Stimulated activated CD8-positive, alpha-beta memory T cell treated with anti-CD3 and anti-CD28 coated beads, Interleukin-12 subunit alpha, Interleukin-12 subunit beta, amount 100 ng/mL, for 4 hours (primary cell): ENCODE results near the gene DNLZ.

Experiments
- DNase-seq: peaks from one replicate; pipeline ENCODE4 v3.0.0-alpha.2; 2020; ENCODE audit warnings: low read depth

Gene DNLZ

DNA sequence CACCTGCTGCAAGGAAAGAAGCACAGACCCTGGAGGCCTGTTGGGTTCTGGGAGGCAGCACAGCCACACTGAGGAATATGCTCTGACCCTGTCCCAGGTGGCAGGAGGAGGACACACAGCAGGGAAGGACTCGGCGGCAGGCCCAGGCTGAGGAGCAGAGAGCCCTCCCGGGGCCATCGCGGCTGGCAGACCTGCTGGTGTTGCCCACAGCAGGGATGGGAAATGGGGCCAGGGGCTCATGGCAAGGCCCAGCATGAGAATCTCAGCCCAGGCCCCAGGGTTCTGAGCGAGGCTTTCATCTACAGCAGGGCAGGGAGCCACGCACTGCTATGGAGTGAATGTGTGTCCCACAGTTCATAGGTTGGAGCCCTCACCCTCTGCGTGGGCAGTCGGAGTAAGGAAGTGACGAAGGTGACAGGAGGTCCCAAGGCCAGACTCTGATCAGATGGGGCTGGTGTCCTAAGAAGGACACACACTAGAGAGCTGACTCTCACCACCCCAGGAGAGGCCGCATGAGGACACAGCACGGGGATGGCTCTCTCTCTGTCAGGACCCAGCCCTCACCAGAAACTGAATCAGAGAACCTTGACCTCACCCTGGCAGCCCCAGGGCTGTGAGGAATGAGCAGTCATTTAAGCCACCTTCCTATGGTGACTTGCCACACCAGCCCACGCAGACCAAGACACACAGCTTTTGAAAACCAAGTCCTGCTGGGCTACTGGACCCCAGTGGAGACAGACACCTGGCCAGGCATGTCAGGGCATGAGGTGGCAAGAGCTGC, 46.5 kb downstream of the DNLZ start:
- no peak for DNase-seq

- DNase-seq, result peak; percentile 27
Measured at GRCh38 chr9:136316271-136316751, 47.2 kb downstream of the DNLZ start.

GRCh38 chr9:136314944-136315343, 48.6 kb downstream of the DNLZ start:
- DNase-seq, result no peak

- DNase-seq, result no peak
Measured at GRCh38 chr9:136314056-136314416, 49.5 kb downstream of the DNLZ start.

- no peak for DNase-seq
Measured at GRCh38 chr9:136313111-136314055, 50.2 kb downstream of the DNLZ start.

- DNase-seq, result no peak
Measured at GRCh38 chr9:136312436-136312835, 51.1 kb downstream of the DNLZ start.

DNA sequence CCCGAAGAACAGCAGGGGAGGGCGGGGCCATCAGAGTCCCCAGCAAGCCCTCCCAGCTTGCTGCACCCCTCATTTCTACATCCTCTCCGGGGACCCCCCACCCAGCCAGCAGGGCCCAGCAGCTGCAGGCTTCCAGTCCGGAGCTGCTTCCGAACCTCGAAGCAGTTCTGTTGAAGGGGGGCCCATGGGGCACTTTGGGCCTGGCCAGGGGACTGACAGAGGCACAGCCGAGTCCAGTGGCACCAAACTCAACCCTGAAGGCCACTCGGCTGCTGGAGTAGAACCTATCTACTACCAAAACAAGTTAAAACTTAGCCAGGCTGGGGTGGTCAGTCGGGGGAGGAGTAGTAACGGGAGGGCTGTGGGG, 51.6 kb downstream of the DNLZ start:
- DNase-seq, result no peak

DNA sequence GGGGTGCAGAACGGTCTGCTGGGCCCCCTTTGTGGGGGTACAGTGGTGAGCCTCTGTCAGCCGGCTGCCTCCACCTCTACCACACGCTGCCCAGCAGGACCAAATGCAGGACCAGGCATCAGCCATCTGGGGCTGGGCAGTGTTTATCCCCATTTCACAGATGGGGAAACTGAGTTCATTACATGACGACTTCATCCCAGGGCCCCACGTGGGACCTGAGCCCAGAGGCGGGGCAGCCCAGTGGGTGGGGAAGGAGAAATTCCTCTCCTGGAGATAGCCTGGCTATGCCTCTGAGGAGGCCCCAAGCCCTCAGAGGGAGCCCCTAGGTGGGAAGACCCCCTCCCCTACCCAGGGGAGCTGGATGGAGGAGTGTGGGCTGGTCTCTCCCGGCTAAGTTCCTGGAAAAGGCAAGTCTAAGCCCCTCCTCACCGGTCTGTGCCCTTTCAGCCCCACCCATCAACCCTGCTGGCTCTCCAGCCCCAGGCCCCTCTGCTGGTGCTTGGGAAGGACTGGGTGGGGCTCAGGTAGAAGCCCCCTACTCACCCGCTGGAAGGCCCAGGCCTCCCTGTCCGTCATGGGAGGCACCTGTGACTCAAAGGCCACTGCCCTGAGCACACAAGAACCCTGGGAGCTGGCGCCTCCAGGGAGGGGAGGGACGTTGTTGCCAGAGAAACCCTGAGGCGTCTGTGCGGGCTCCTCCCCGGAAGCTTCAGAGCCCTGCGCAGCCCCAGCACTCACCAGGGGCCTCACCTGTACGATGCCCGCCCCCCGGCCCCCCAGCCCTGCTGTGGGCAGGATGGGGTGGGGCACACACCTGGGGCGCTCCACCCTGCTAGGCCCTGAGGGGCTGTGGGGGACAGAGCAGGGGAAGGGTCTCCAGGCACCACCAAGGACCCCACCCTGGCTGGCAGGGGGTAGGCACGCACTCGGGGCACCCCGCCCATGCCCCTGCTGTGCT, 52.2 kb downstream of the DNLZ start:
- DNase-seq, result no peak

- DNase-seq, result no peak
Measured at GRCh38 chr9:136310273-136311030, 53.1 kb downstream of the DNLZ start.

DNA sequence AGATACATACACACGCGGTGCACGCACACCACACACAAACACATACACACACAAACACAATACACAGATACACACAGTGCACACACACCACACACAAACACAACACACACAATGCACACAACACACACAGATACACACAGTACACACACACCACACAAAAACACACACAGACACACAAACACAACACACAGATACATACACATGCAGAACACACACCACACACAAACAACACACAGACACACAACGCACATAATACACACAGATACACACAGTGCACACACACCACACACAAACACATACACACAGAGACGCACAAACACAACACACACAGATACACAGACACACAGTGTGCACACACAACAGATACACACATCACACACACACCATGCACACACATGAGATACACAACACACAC, 53.7 kb downstream of the DNLZ start:
- DNase-seq, result no peak
